ENCODE results near the gene TRIM29.

GRCh38 chr11:120067438-120068113 lies 70.3 kb downstream of the TRIM29 start:
- TF ChIP-seq SIN3A (IDR thresholded peaks at IDR 0.05; ENCODE audit: borderline replicate concordance in 2 of 2, control insufficient read depth in 1 of 2, low read depth in 2 of 2, low read length in 2 of 2) (no peak), CREBBP (IDR thresholded peaks at IDR 0.05; ENCODE audit: low read depth, low read length) (no peak), RCOR1 (IDR thresholded peaks at IDR 0.05; ENCODE audit: borderline replicate concordance in 1 of 2, low read depth in 2 of 2, low read length in 2 of 2) (no peak), TRIM25 (IDR thresholded peaks at IDR 0.05; ENCODE audit: borderline replicate concordance) (no peak), YY1 (IDR thresholded peaks at IDR 0.05; ENCODE audit: borderline replicate concordance in 1 of 3, control insufficient read depth in 1 of 3, extremely low read depth in 1 of 3, insufficient read depth in 3 of 3, insufficient read length in 1 of 3, insufficient replicate concordance in 2 of 3, low read depth in 1 of 3, low read length in 2 of 3) (no peak), E2F5 (CRISPR knock-in tag; IDR thresholded peaks at IDR 0.05) (no peak), ZNF449 (CRISPR knock-in tag; IDR thresholded peaks at IDR 0.05) (no peak), CTCF (IDR thresholded peaks at IDR 0.05 in 2 of 3, conservative IDR thresholded peaks at IDR 0.05 in 1 of 3; ENCODE audit: insufficient read depth in 2 of 3, low read depth in 1 of 3, low read length in 3 of 3) (no peak), RFX5 (IDR thresholded peaks at IDR 0.05; ENCODE audit: low read depth, low read length) (no peak)
